GM12865 (cell line): ENCODE results near the gene NUP62CL.
"Not testable (repeated sequence)": the region's sequence is repeated elsewhere in the genome, so short reads cannot be mapped to it uniquely, and the experiment has no call there.

Experiments
- DNase-seq: peaks from one replicate; pipeline ENCODE4 v3.0.0; 2010; ENCODE audit warnings: low read depth
- H3K4me3 ChIP-seq: 2 replicates; pipeline ENCODE4 v1.5.1; 2011; ENCODE audit warnings: mild to moderate bottlenecking, low read depth, low read length, control low read depth
- CTCF ChIP-seq: IDR thresholded peaks from 2 replicates; pipeline ENCODE4 v1.5.1; 2011; ENCODE audit warnings: low read length, control low read depth, low read depth, inconsistent platforms; ENCODE audit not compliant: insufficient read depth; ENCODE audit errors: missing control alignments

The NUP62CL gene

GRCh38 chrX:107168712-107169111 lies 37.5 kb downstream of the NUP62CL start:
- H3K4me3 ChIP-seq, result no peak overlapping the region
- no peak for TF ChIP-seq CTCF
- DNase-seq, result no peak

GRCh38 chrX:107168257-107168656 lies 38.0 kb downstream of the NUP62CL start:
- no peak overlapping the region for H3K4me3 ChIP-seq
- DNase-seq, result no peak
- TF ChIP-seq CTCF, result no peak

- no peak overlapping the region for H3K4me3 ChIP-seq
- no peak for TF ChIP-seq CTCF
- no peak for DNase-seq
Measured at GRCh38 chrX:107167163-107167921, 38.9 kb downstream of the NUP62CL start.

GRCh38 chrX:107157618-107158017 lies 48.6 kb downstream of the NUP62CL start:
- H3K4me3 ChIP-seq, DNase-seq: not testable (repeated sequence)

- not testable (repeated sequence) for H3K4me3 ChIP-seq, DNase-seq
Measured at GRCh38 chrX:107155621-107156430, 50.4 kb downstream of the NUP62CL start.

- no peak overlapping the region for H3K4me3 ChIP-seq
- peak; percentile 0 for DNase-seq
- no peak for TF ChIP-seq CTCF
Measured at GRCh38 chrX:107154787-107155620, 51.2 kb downstream of the NUP62CL start.

GRCh38 chrX:107153005-107153404 lies 53.2 kb downstream of the NUP62CL start:
- H3K4me3 ChIP-seq, result no peak overlapping the region
- no peak for TF ChIP-seq CTCF
- no peak for DNase-seq
